SK-N-SH treated with all-trans-retinoic acid at 6 μM for 48 hours (cell line): ENCODE data around the gene OR6K2.

Experiments
- SNAI2 ChIP-seq: fragments of 250-450 bp; sonication (Bioruptor Pico); IDR thresholded peaks from 2 replicates; pipeline ENCODE4 v1.5.0; 2020; ENCODE audit warnings: mild to moderate bottlenecking, moderate library complexity
- ZFP30 ChIP-seq: fragments of 450-650 bp; formaldehyde crosslinking; IDR thresholded peaks from 2 replicates; pipeline ENCODE4 v1.5.0; 2022; ENCODE audit warnings: mild to moderate bottlenecking, moderate library complexity

- TF ChIP-seq SNAI2 (no peak), ZFP30 (CRISPR knock-in tag) (no peak)
These were observed 31.3 kb upstream of the OR6K2 start for GRCh38 chr1:158731707-158732106.
